H9 (cell line): ENCODE data around the gene SMIM22. TPM values are rescaled to one million over a fixed set of nuclear protein-coding genes. Genes with fewer than 3 reads are reported as not detected.
A peak's percentile ranks its signal among the peaks of the same experiment; 100 is the strongest.

Source experiments
- DNase-seq: peaks from one replicate; pipeline ENCODE4 v3.0.0-alpha.2; 2017
- H2AFZ ChIP-seq: one replicate; pipeline ENCODE4 v1.6.1; 2013; ENCODE audit warnings: mild to moderate bottlenecking, low read length, control low read depth, moderate library complexity
- H2AK5ac ChIP-seq: 2 replicates; pipeline ENCODE4 v1.6.1; 2013; ENCODE audit warnings: low read length, control low read depth, mixed read lengths; ENCODE audit not compliant: insufficient read length
- H2BK120ac ChIP-seq: one replicate; pipeline ENCODE4 v1.6.1; 2013; ENCODE audit warnings: low read depth, mild to moderate bottlenecking, low read length, control low read depth, inconsistent platforms; ENCODE audit not compliant: poor library complexity, severe bottlenecking
- H2BK12ac ChIP-seq: 2 replicates; pipeline ENCODE4 v1.6.1; 2013; ENCODE audit warnings: low read length, control low read depth, mixed read lengths, low read depth; ENCODE audit not compliant: insufficient read length
- H2BK15ac ChIP-seq: 2 replicates; pipeline ENCODE4 v1.6.1; 2013; ENCODE audit warnings: low read depth, low read length, control low read depth
- H2BK20ac ChIP-seq: one replicate; pipeline ENCODE4 v1.6.1; 2013; ENCODE audit warnings: low read depth, mild to moderate bottlenecking, low read length, control low read depth, inconsistent platforms; ENCODE audit not compliant: poor library complexity, severe bottlenecking
- H2BK5ac ChIP-seq: 2 replicates; pipeline ENCODE4 v1.6.1; 2013; ENCODE audit warnings: low read length, control low read depth, mixed read lengths; ENCODE audit not compliant: insufficient read length
- H3K14ac ChIP-seq: 2 replicates; pipeline ENCODE4 v1.6.1; 2013; ENCODE audit warnings: low read length, control low read depth; ENCODE audit not compliant: insufficient read depth
- H3K18ac ChIP-seq: 2 replicates; pipeline ENCODE4 v1.6.1; 2013; ENCODE audit warnings: low read depth, mild to moderate bottlenecking, mixed read lengths, low read length, control low read depth; ENCODE audit not compliant: insufficient read length
- H3K23ac ChIP-seq: 2 replicates; pipeline ENCODE4 v1.6.1; 2013; ENCODE audit warnings: low read length, control low read depth, mixed read lengths, low read depth; ENCODE audit not compliant: insufficient read length
- H3K23me2 ChIP-seq: 2 replicates; pipeline ENCODE4 v1.6.1; 2013; ENCODE audit warnings: low read depth, mild to moderate bottlenecking, mixed read lengths, low read length, control low read depth; ENCODE audit not compliant: insufficient read length, poor library complexity, severe bottlenecking
- H3K27ac ChIP-seq: 2 replicates; pipeline ENCODE4 v1.5.1; 2013; ENCODE audit warnings: low read length, control low read depth, mixed read lengths, low read depth; ENCODE audit not compliant: insufficient read length
- H3K27me3 ChIP-seq: 2 replicates; pipeline ENCODE4 v1.6.1; 2013; ENCODE audit warnings: low read length, control low read depth, inconsistent platforms; ENCODE audit not compliant: insufficient read depth
- H3K4ac ChIP-seq: 2 replicates; pipeline ENCODE4 v1.6.1; 2013; ENCODE audit warnings: low read depth, mild to moderate bottlenecking, control low read depth, inconsistent platforms, low read length, moderate library complexity
- H3K4me1 ChIP-seq: 2 replicates; pipeline ENCODE4 v1.6.1; 2013; ENCODE audit warnings: low read length, control low read depth, inconsistent platforms; ENCODE audit not compliant: insufficient read depth
- H3K4me2 ChIP-seq: 2 replicates; pipeline ENCODE4 v1.6.1; 2013; ENCODE audit warnings: low read length, control low read depth, mixed read lengths; ENCODE audit not compliant: insufficient read length, insufficient read depth
- H3K56ac ChIP-seq: 2 replicates; pipeline ENCODE4 v1.6.1; 2013; ENCODE audit warnings: low read depth, mild to moderate bottlenecking, mixed read lengths, low read length, control low read depth; ENCODE audit not compliant: insufficient read length
- H3K79me1 ChIP-seq: 2 replicates; pipeline ENCODE4 v1.6.1; 2013; ENCODE audit warnings: low read depth, mild to moderate bottlenecking, moderate library complexity, low read length, control low read depth, inconsistent platforms; ENCODE audit not compliant: insufficient read depth, poor library complexity, severe bottlenecking
- H3K79me2 ChIP-seq: 2 replicates; pipeline ENCODE4 v1.6.1; 2013; ENCODE audit warnings: low read length, control low read depth, inconsistent platforms; ENCODE audit not compliant: insufficient read depth
- H3K9ac ChIP-seq: 2 replicates; pipeline ENCODE4 v1.6.1; 2013; ENCODE audit warnings: low read length, control low read depth, mixed read lengths; ENCODE audit not compliant: insufficient read length; ENCODE audit errors: extremely low read depth
- H3K9me3 ChIP-seq: one replicate; pipeline ENCODE4 v1.6.1; 2013; ENCODE audit warnings: low read depth, low read length, inconsistent platforms; ENCODE audit not compliant: control insufficient read depth
- H3T11ph ChIP-seq: one replicate; pipeline ENCODE4 v1.6.1; 2013; ENCODE audit warnings: mild to moderate bottlenecking, low read length, control low read depth, inconsistent platforms
- H4K20me1 ChIP-seq: one replicate; pipeline ENCODE4 v1.6.1; 2013; ENCODE audit not compliant: control insufficient read depth, insufficient read length, insufficient read depth
- H4K5ac ChIP-seq: 2 replicates; pipeline ENCODE4 v1.6.1; 2013; ENCODE audit warnings: low read depth, mild to moderate bottlenecking, mixed read lengths, low read length, control low read depth; ENCODE audit not compliant: insufficient read length
- H4K8ac ChIP-seq: replicated peaks from 2 replicates; pipeline ENCODE4 v1.6.1; 2013; ENCODE audit warnings: low read length, control low read depth, mixed read lengths, low read depth; ENCODE audit not compliant: insufficient read length
- H4K91ac ChIP-seq: 2 replicates; pipeline ENCODE4 v1.6.1; 2013; ENCODE audit warnings: low read depth, mild to moderate bottlenecking, moderate library complexity, mixed read lengths, low read length, control low read depth; ENCODE audit not compliant: insufficient read length
- H3K27ac Mint-ChIP-seq, 3 experiments: 2 replicates in 2 of 3; 3 replicates in 1 of 3; pipeline ENCODE4 v1.8.0; 2020 to 2021; ENCODE audit warnings: mixed read lengths in 3 of 3, mild to moderate bottlenecking in 1 of 3, moderate library complexity in 1 of 3
- H3K27me3 Mint-ChIP-seq: 2 replicates; pipeline ENCODE4 v1.8.0; 2021; ENCODE audit warnings: low read depth, mild to moderate bottlenecking, moderate library complexity, mixed read lengths
- H3K36me3 Mint-ChIP-seq, 3 experiments: 2 replicates in 2 of 3; 3 replicates in 1 of 3; pipeline ENCODE4 v1.8.0; 2020 to 2021; ENCODE audit warnings: low read depth in 3 of 3, mixed read lengths in 3 of 3; ENCODE audit not compliant: insufficient read depth in 1 of 3
- H3K4me1 Mint-ChIP-seq, 2 experiments: 2 replicates each; pipeline ENCODE4 v1.8.0; 2020; ENCODE audit warnings: mixed read lengths in 2 of 2
- H3K4me3 Mint-ChIP-seq, 2 experiments: 2 replicates in 1 of 2; 3 replicates in 1 of 2; pipeline ENCODE4 v1.8.0; 2020 to 2021; ENCODE audit warnings: mild to moderate bottlenecking in 2 of 2, mixed read lengths in 2 of 2, moderate library complexity in 1 of 2
- H3K9me3 Mint-ChIP-seq, 2 experiments: 2 replicates in 1 of 2; 3 replicates in 1 of 2; pipeline ENCODE4 v1.8.0; 2020; ENCODE audit warnings: mild to moderate bottlenecking in 2 of 2, mixed read lengths in 2 of 2, moderate library complexity in 1 of 2
- WGBS: extraction: QIAGEN DNeasy Blood & Tissue Kit; methylation state at CpG from one replicate; pipeline ENCODE4 v1.1.7; 2013; ENCODE audit warnings: missing lambda C conversion rate, low lambda C conversion rate, mixed read lengths; ENCODE audit not compliant: insufficient read length; ENCODE audit errors: extremely low coverage; 5-methylcytosine and 5-hydroxymethylcytosine counted together
- total RNA-seq: library from RNA; stranded (reverse); gene quantifications from 2 replicates; pipeline ENCODE4 v1.2.1, GENCODE V29; 2021
- TF ChIP-seq, protein P1 (sequence below): fragments of 200-600 bp; sonication (generic); conservative IDR thresholded peaks from 3 replicates; pipeline ENCODE4 v1.8.0; 2021; ENCODE audit warnings: antibody characterized with exemption, mild to moderate bottlenecking

The SMIM22 gene
- total RNA-seq, 1 experiment from 2014 or later: not detected

DNA sequence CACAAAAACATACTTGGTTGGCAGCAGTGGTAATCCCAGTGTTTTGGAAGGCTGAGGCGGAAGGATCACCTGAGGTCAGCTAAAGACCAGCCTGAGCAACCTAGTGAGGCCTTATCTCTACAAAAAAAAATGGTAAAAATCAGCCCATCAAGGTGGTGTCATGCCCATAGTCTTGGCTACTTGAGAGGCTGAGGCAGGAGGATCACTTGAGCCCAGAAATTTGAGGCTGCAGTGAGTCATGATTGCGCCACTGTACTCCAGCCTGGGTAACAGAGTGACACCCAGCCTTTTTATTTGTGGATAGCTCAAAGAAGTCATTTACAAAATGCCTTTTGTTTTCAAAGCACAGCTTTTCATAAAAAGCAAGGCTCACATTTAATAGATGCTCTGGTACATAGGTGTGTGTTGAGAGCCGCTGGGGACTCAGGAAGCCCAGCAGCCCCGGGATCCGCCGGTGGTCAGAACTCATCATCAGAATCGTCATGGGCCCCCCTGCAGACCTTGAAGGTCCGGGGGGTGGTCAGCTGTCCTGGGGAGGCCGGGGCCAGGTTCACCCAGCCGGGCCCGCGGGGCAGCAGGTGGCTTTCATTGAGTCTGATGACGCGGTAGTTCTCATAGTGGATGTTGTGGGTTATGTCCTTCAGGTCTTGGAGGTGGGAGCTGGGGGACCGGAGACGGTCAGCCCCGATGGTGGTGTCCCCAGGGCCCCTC is 17.7 kb upstream of the SMIM22 start:
- Histone ChIP-seq H3K56ac (no peak overlapping the region), H4K91ac (no peak overlapping the region), H2BK120ac (peak overlapping the region; percentile 7), H2AK5ac (no peak overlapping the region), H3K79me2 (no peaks in the 10 kb centered on the region), H4K8ac (no peak overlapping the region), H2BK20ac (no peak overlapping the region), H3T11ph (no peak overlapping the region), H3K23me2 (no peaks in the 10 kb centered on the region), H3K79me1 (no peaks in the 10 kb centered on the region), H3K27me3 (no peaks in the 10 kb centered on the region; the same call in 1 of the 2 replicates), H4K5ac (no peak overlapping the region), H3K4me1 (no peaks in the 10 kb centered on the region), H3K4ac (no peak overlapping the region), H2AFZ (no peak overlapping the region), H3K9ac (no peak overlapping the region), H3K4me2 (no peak overlapping the region), H3K14ac (no peak overlapping the region), H3K23ac (no peak overlapping the region), H4K20me1 (no peaks in the 10 kb centered on the region), H3K9me3 (no peaks in the 10 kb centered on the region), H2BK5ac (no peak overlapping the region), H2BK12ac (no peak overlapping the region), H3K27ac (no peak overlapping the region), H3K18ac (no peak overlapping the region), H2BK15ac (no peak overlapping the region)
- Mint-ChIP-seq H3K4me3 (no peak overlapping the region), H3K9me3 (no peaks in the 10 kb centered on the region; a peak in 1 of 5 replicates), H3K4me1 (no peaks in the 10 kb centered on the region), H3K36me3 (no peaks in the 10 kb centered on the region), H3K27me3 (no peaks in the 10 kb centered on the region; the same call in none of the 2 replicates), H3K27ac (no peak overlapping the region)
- DNase-seq: no peak
- WGBS: no CpG with 5 or more reads among the region's 17 CpGs
- TF ChIP-seq, protein P1, sequence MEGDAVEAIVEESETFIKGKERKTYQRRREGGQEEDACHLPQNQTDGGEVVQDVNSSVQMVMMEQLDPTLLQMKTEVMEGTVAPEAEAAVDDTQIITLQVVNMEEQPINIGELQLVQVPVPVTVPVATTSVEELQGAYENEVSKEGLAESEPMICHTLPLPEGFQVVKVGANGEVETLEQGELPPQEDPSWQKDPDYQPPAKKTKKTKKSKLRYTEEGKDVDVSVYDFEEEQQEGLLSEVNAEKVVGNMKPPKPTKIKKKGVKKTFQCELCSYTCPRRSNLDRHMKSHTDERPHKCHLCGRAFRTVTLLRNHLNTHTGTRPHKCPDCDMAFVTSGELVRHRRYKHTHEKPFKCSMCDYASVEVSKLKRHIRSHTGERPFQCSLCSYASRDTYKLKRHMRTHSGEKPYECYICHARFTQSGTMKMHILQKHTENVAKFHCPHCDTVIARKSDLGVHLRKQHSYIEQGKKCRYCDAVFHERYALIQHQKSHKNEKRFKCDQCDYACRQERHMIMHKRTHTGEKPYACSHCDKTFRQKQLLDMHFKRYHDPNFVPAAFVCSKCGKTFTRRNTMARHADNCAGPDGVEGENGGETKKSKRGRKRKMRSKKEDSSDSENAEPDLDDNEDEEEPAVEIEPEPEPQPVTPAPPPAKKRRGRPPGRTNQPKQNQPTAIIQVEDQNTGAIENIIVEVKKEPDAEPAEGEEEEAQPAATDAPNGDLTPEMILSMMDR: no peak
